Progenitor cell of endocrine pancreas (in vitro differentiated cells): Measurements from ENCODE around the gene NFATC3. TPM values are rescaled to one million over a fixed set of nuclear protein-coding genes. Genes with fewer than 3 reads are reported as not detected.
"Not testable (repeated sequence)": the region's sequence is repeated elsewhere in the genome, so short reads cannot be mapped to it uniquely, and the experiment has no call there.

Source experiments
- DNase-seq: peaks from one replicate; pipeline ENCODE4 v3.0.0; 2021; ENCODE audit warnings: low spot score; ENCODE audit not compliant: unreplicated experiment
- H3K27ac Mint-ChIP-seq: 2 replicates; pipeline ENCODE4 v1.8.0; 2021; ENCODE audit warnings: mild to moderate bottlenecking, moderate library complexity, mixed read lengths
- H3K27me3 Mint-ChIP-seq: 2 replicates; pipeline ENCODE4 v1.8.0; 2021; ENCODE audit warnings: mixed read lengths
- H3K36me3 Mint-ChIP-seq: 2 replicates; pipeline ENCODE4 v1.8.0; 2022; ENCODE audit warnings: mixed read lengths; ENCODE audit not compliant: insufficient read depth
- H3K4me1 Mint-ChIP-seq: 2 replicates; pipeline ENCODE4 v1.8.0; 2021; ENCODE audit warnings: low read depth, mixed read lengths
- H3K4me3 Mint-ChIP-seq: 2 replicates; pipeline ENCODE4 v1.8.0; 2021; ENCODE audit warnings: low read depth, mild to moderate bottlenecking, moderate library complexity, mixed read lengths
- H3K9me3 Mint-ChIP-seq: 2 replicates; pipeline ENCODE4 v1.8.0; 2021; ENCODE audit warnings: low read depth, mixed read lengths
- CTCF ChIP-seq: fragments of 200-600 bp; sonication (generic); IDR thresholded peaks from one replicate; pipeline ENCODE4 v1.5.0; 2021; ENCODE audit warnings: antibody characterized with exemption, mild to moderate bottlenecking; ENCODE audit not compliant: unreplicated experiment
- total RNA-seq: library from RNA; stranded (reverse); gene quantifications from 2 replicates; pipeline ENCODE4 v1.2.1, GENCODE V29; 2021

The NFATC3 gene
- total RNA-seq, 1 donor from 2014 or later: 51.8 TPM

- no peaks in the 10 kb centered on the region for H3K4me1 Mint-ChIP-seq
- no peaks in the 10 kb centered on the region for H3K27me3 Mint-ChIP-seq
- DNase-seq: no peak
- peaks cover 3% of the 10 kb centered on the region for H3K36me3 Mint-ChIP-seq
- H3K9me3 Mint-ChIP-seq: no peaks in the 10 kb centered on the region
- no peak overlapping the region for H3K27ac Mint-ChIP-seq
- TF ChIP-seq CTCF: no peak
- no peak overlapping the region for H3K4me3 Mint-ChIP-seq
Observed at GRCh38 chr16:68130520-68130919, 45.4 kb downstream of the NFATC3 start.

DNA sequence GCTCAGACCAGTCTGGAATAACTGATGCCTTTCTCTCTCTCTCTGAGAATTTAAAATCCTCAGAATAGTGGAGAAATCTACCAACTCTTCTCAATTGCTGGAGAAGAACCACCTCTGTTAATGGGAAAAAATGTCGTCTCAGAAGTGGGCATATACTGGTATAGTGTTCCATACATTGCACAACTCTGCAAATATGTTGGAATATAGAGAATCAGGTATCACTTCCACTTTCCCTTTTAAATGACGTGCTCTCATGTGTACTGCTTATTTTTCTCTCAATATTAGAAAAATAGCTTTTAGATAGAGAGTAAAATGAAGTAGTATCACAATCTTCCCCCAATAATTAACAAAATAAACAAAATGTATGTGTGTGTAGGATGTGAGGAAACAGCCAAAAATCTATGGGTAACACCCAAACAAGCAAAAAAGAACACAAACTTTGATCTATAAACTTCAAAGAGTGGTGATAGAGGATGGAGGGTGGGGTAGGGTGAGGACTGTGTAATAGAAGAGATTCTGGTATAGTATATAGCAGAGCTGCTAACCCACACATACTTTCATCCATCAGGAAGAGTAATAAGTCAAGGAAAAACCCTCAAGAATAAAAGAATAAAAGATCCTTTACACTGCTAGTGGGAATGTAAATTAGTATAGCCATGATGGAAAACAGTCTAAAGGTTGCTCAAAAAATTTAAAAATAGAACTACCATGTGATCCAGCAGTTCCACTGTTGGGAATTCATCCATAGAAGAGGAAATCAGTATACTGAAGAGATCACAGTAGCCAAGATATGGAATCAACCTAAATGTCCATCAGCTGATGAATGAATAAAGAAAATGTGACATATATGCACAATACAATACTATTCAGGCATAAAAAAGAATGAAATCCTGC is 46.9 kb downstream of the NFATC3 start:
- H3K4me1 Mint-ChIP-seq: no peaks in the 10 kb centered on the region
- no peak overlapping the region for H3K27ac Mint-ChIP-seq
- H3K4me3 Mint-ChIP-seq: no peak overlapping the region
- H3K9me3 Mint-ChIP-seq: no peaks in the 10 kb centered on the region
- H3K36me3 Mint-ChIP-seq: peaks cover 3% of the 10 kb centered on the region
- no peak for DNase-seq
- H3K27me3 Mint-ChIP-seq: no peaks in the 10 kb centered on the region
- TF ChIP-seq CTCF: no peak

DNA sequence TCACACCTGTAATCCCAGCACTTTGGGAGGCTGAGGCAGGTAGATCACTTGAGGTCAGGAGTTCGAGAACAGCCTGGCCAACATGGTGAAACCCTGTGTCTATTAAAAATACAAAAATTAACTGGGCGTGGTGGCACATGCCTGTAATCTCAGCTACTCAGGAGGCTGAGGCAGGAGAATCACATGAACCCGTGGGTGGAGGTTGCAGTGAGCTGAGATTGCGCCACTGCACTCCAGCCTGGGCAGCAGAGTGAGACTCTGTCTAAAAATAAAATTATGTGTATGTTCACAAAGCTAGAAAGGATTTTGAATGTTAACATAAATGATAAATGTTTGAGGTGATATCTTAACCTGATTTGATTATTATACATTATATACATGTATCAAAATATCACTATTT is 47.8 kb downstream of the NFATC3 start:
- H3K4me3 Mint-ChIP-seq, H3K4me1 Mint-ChIP-seq: not testable (repeated sequence)

DNA sequence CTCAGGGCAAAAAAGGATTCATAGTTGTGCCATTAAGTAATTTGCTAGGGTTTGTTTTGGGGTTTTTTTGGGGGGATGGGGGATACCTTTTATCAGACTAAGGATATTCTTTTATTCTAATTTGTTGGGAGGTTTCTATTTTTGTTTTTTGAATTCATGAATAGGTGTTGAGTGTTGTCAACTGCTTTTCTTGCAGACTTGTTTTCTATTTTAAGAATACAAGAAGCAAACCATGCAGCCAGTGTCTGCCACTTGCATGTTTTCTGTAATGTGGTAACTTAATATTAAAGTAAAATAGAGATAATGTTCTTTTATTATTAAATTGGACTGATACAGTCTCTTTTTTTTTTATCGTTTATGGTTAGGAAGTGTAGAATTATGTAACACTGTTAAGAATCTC is 49.5 kb downstream of the NFATC3 start:
- TF ChIP-seq CTCF: no peak
- Mint-ChIP-seq H3K27ac (no peak overlapping the region), H3K27me3 (no peaks in the 10 kb centered on the region)

More for the DNA sequence above, 47.8 kb downstream of the NFATC3 start:
- not testable (repeated sequence) for DNase-seq, H3K27me3 Mint-ChIP-seq, H3K27ac Mint-ChIP-seq, H3K36me3 Mint-ChIP-seq, H3K9me3 Mint-ChIP-seq

GRCh38 chr16:68136515-68136914 is 51.3 kb downstream of the NFATC3 start:
- TF ChIP-seq CTCF: no peak
- no peak overlapping the region for H3K27ac Mint-ChIP-seq
- no peaks in the 10 kb centered on the region for H3K27me3 Mint-ChIP-seq
- H3K4me1 Mint-ChIP-seq: peaks cover 2% of the 10 kb centered on the region
- H3K36me3 Mint-ChIP-seq: peaks cover 5% of the 10 kb centered on the region
- DNase-seq: no peak
- peaks cover 5% of the 10 kb centered on the region for H3K9me3 Mint-ChIP-seq
- H3K4me3 Mint-ChIP-seq: no peak overlapping the region

More for the DNA sequence above, 49.5 kb downstream of the NFATC3 start:
- Mint-ChIP-seq H3K4me3 (no peak overlapping the region), H3K36me3 (peaks cover 6% of the 10 kb centered on the region), H3K9me3 (no peaks in the 10 kb centered on the region), H3K4me1 (no peaks in the 10 kb centered on the region)
- DNase-seq: no peak

GRCh38 chr16:68144008-68144407 is 58.8 kb downstream of the NFATC3 start:
- Mint-ChIP-seq H3K27me3 (no peaks in the 10 kb centered on the region), H3K4me1 (peaks cover 11% of the 10 kb centered on the region), H3K36me3 (peaks cover 5% of the 10 kb centered on the region), H3K4me3 (no peak overlapping the region), H3K27ac (no peak overlapping the region), H3K9me3 (peaks cover 6% of the 10 kb centered on the region)
- DNase-seq: no peak
- no peak for TF ChIP-seq CTCF
